OCI-LY3 (cell line): ENCODE measurements around the gene PGAM2.

Experiments
- H2AFZ ChIP-seq: fragments of 200-600, 300-600 bp; shearing (Covaris generic); 2 replicates; pipeline ENCODE4 v1.6.0; 2014; ENCODE audit warnings: antibody characterized with exemption, low read depth, low read length
- H3K27ac ChIP-seq: fragments of 200-600, 300-600 bp; sonication (generic); 2 replicates; pipeline ENCODE4 v1.5.1; 2014; ENCODE audit warnings: mild to moderate bottlenecking, low read length, moderate library complexity, mixed read lengths
- H3K27me3 ChIP-seq: fragments of 200-600, 300-600 bp; sonication (generic); 2 replicates; pipeline ENCODE4 v1.6.1; 2014; ENCODE audit warnings: low read depth, low read length, mixed read lengths
- H3K36me3 ChIP-seq: fragments of 200-600, 300-600 bp; sonication (generic); replicated peaks from 2 replicates; pipeline ENCODE3; 2014; ENCODE audit warnings: low read depth, low read length, mixed read lengths
- H3K4me1 ChIP-seq: fragments of 300-600, 200-600 bp; sonication (generic); 2 replicates; pipeline ENCODE4 v1.6.1; 2014; ENCODE audit warnings: low read length, mixed read lengths
- H3K4me2 ChIP-seq: fragments of 200-600, 300-600 bp; sonication (generic); 2 replicates; pipeline ENCODE4 v1.6.1; 2014; ENCODE audit warnings: low read length, mixed read lengths
- H3K4me3 ChIP-seq: fragments of 300-600, 200-600 bp; sonication (generic); 2 replicates; pipeline ENCODE4 v1.5.1; 2014; ENCODE audit warnings: antibody characterized with exemption, mild to moderate bottlenecking, low read length, moderate library complexity
- H3K79me2 ChIP-seq: fragments of 300-600, 200-600 bp; shearing (Covaris generic); 2 replicates; pipeline ENCODE4 v1.6.1; 2014; ENCODE audit warnings: mild to moderate bottlenecking, low read length, mixed read lengths
- H3K9ac ChIP-seq: fragments of 300-600, 200-600 bp; shearing (Covaris generic); 2 replicates; pipeline ENCODE4 v1.6.0; 2014; ENCODE audit warnings: mild to moderate bottlenecking, low read length, moderate library complexity
- H3K9me3 ChIP-seq: fragments of 200-600, 300-600 bp; shearing (Covaris generic); 2 replicates; pipeline ENCODE4 v1.6.1; 2014; ENCODE audit warnings: low read length, mixed read lengths; ENCODE audit not compliant: insufficient read depth
- H4K20me1 ChIP-seq: fragments of 200-600, 300-600 bp; sonication (generic); 2 replicates; pipeline ENCODE4 v1.6.1; 2016; ENCODE audit warnings: low read length, mixed read lengths; ENCODE audit not compliant: insufficient read depth
- CTCF ChIP-seq: fragments of 200-600, 300-600 bp; sonication (generic); IDR thresholded peaks from 2 replicates; pipeline ENCODE4 v1.5.1; 2014; ENCODE audit warnings: antibody characterized with exemption, low read length, low read depth
- EZH2phosphoT487 ChIP-seq: fragments of 200-600 bp; shearing (Covaris generic); IDR thresholded peaks from 2 replicates; pipeline ENCODE4 v1.6.1; 2018; ENCODE audit warnings: antibody characterized with exemption, mixed run types, low read depth

PGAM2 gene

GRCh38 chr7:44062180-44062902 is 3.0 kb downstream of the PGAM2 start:
- peaks cover 4% of the 10 kb centered on the region; the same call in 1 of the 2 replicates for H4K20me1 ChIP-seq
- H3K9ac ChIP-seq: no peak overlapping the region
- H3K4me3 ChIP-seq: no peak overlapping the region
- H3K4me1 ChIP-seq: peaks cover 12% of the 10 kb centered on the region
- H3K9me3 ChIP-seq: no peaks in the 10 kb centered on the region
- peaks cover 51% of the 10 kb centered on the region for H3K36me3 ChIP-seq
- no peak overlapping the region for H3K4me2 ChIP-seq
- H2AFZ ChIP-seq: no peak overlapping the region
- H3K79me2 ChIP-seq: no peaks in the 10 kb centered on the region
- TF ChIP-seq EZH2phosphoT487 (no peak), CTCF (no peak)
- no peak overlapping the region for H3K27ac ChIP-seq
- H3K27me3 ChIP-seq: peaks cover 12% of the 10 kb centered on the region

GRCh38 chr7:44061645-44062179 is 3.7 kb downstream of the PGAM2 start:
- Histone ChIP-seq H3K27me3 (peaks cover 12% of the 10 kb centered on the region), H3K36me3 (peaks cover 57% of the 10 kb centered on the region), H3K4me3 (no peak overlapping the region), H4K20me1 (peaks cover 8% of the 10 kb centered on the region; the same call in 1 of the 2 replicates), H2AFZ (no peak overlapping the region), H3K79me2 (no peaks in the 10 kb centered on the region), H3K4me2 (no peak overlapping the region), H3K4me1 (peaks cover 12% of the 10 kb centered on the region), H3K27ac (no peak overlapping the region), H3K9me3 (no peaks in the 10 kb centered on the region), H3K9ac (no peak overlapping the region)
- TF ChIP-seq CTCF (no peak), EZH2phosphoT487 (no peak)

- no peak overlapping the region for H3K27ac ChIP-seq
- H3K79me2 ChIP-seq: no peaks in the 10 kb centered on the region
- no peaks in the 10 kb centered on the region for H3K9me3 ChIP-seq
- no peak overlapping the region for H3K9ac ChIP-seq
- no peak overlapping the region for H3K4me3 ChIP-seq
- H3K27me3 ChIP-seq: peaks cover 12% of the 10 kb centered on the region
- peaks cover 62% of the 10 kb centered on the region for H3K36me3 ChIP-seq
- no peak overlapping the region for H2AFZ ChIP-seq
- peaks cover 12% of the 10 kb centered on the region for H3K4me1 ChIP-seq
- TF ChIP-seq EZH2phosphoT487 (no peak), CTCF (no peak)
- H3K4me2 ChIP-seq: no peak overlapping the region
- peaks cover 11% of the 10 kb centered on the region for H4K20me1 ChIP-seq
These were observed 4.3 kb downstream of the PGAM2 start for GRCh38 chr7:44060948-44061644.
